Endothelial cell of umbilical vein (primary cell): ENCODE measurements around the gene SCPEP1. TPM values are rescaled to one million over a fixed set of nuclear protein-coding genes. Genes with fewer than 3 reads are reported as not detected.

ENCODE experiments used
- BruUV-seq: library from RNA; stranded (reverse); fragments of 400-500 nt; replicated peaks from 2 replicates; lab custom pipeline; 2021; lab: Mats Ljungman, UMichigan
- CTCF ChIA-PET: fragments of 300-600, 350-600 bp; sonication (Branson Sonifier 250); formaldehyde crosslinking; loops from one replicate; lab custom pipeline; 2021; ENCODE audit warnings: antibody characterized with exemption, inconsistent platforms; lab: Charles Lee
- POLR2A ChIA-PET: fragments of 300-600, 350-600 bp; sonication (Branson Sonifier 250); formaldehyde crosslinking; loops from one replicate; lab custom pipeline; 2021; ENCODE audit warnings: antibody characterized with exemption, inconsistent platforms; lab: Charles Lee
- DNase-seq: peaks from one replicate; pipeline ENCODE4 v3.0.0-alpha.2; 2011; ENCODE audit warnings: low read depth, low spot score
- FAIRE-seq: peaks from 2 replicates; lab custom pipeline; 2011; peaks lifted over from hg19 to GRCh38; lab: Jason Lieb, UNC
- H2AFZ ChIP-seq: 2 replicates; pipeline ENCODE4 v1.6.0; 2012; ENCODE audit warnings: low read depth, low read length, control low read depth, inconsistent platforms
- H3K27ac ChIP-seq: 2 replicates; pipeline ENCODE4 v1.5.1; 2011; ENCODE audit warnings: low read depth, mild to moderate bottlenecking, control low read depth, low read length, moderate library complexity; ENCODE audit not compliant: insufficient read depth
- H3K27me3 ChIP-seq, 2 experiments: 2 replicates each; pipeline versions ENCODE4 v1.6.0 to v1.6.1; 2011; ENCODE audit warnings: low read length in 2 of 2, mixed read lengths in 1 of 2; ENCODE audit not compliant: control insufficient read depth in 2 of 2, insufficient read depth in 2 of 2
- H3K36me3 ChIP-seq, 2 experiments: 2 replicates in 1 of 2; 3 replicates in 1 of 2; pipeline ENCODE4 v1.5.1; 2011; ENCODE audit warnings: low read length in 2 of 2, mild to moderate bottlenecking in 1 of 2, moderate library complexity in 1 of 2; ENCODE audit not compliant: control insufficient read depth in 2 of 2, insufficient read depth in 2 of 2; ENCODE audit errors: extremely low read depth in 1 of 2
- H3K4me1 ChIP-seq: 3 replicates; pipeline ENCODE4 v1.5.1; 2011; ENCODE audit warnings: mild to moderate bottlenecking, low read length; ENCODE audit not compliant: control insufficient read depth, insufficient read depth; ENCODE audit errors: extremely low read depth
- H3K4me2 ChIP-seq: 2 replicates; pipeline ENCODE4 v1.6.1; 2011; ENCODE audit warnings: low read length, control low read depth, mixed read lengths; ENCODE audit not compliant: insufficient read depth
- H3K4me3 ChIP-seq, 3 experiments: fragments of 200-600 bp in 1 of 3; sonication (generic), shearing (Covaris generic) in 1 of 3; replicated peaks in 1 of 3; 2 replicates each; pipeline ENCODE4 v1.5.1; 2011 to 2016; ENCODE audit warnings: control low read depth in 3 of 3, low read length in 3 of 3, mild to moderate bottlenecking in 2 of 3, inconsistent platforms in 1 of 3, low read depth in 1 of 3, moderate library complexity in 1 of 3; ENCODE audit not compliant: insufficient read depth in 1 of 3
- H3K79me2 ChIP-seq: 2 replicates; pipeline ENCODE4 v1.6.0; 2012; ENCODE audit warnings: low read length, inconsistent platforms; ENCODE audit not compliant: control insufficient read depth, insufficient read depth
- H3K9ac ChIP-seq: replicated peaks from 2 replicates; pipeline ENCODE3; 2011; ENCODE audit warnings: low read length, control low read depth; ENCODE audit not compliant: insufficient read depth; ENCODE audit errors: extremely low read depth
- H3K9me1 ChIP-seq: replicated peaks from 3 replicates; pipeline ENCODE4 v1.6.0; 2011; ENCODE audit warnings: mild to moderate bottlenecking, low read length; ENCODE audit not compliant: control insufficient read depth, insufficient read depth; ENCODE audit errors: extremely low read depth
- H3K9me3 ChIP-seq: replicated peaks from 2 replicates; pipeline ENCODE4 v1.5.1; 2012; ENCODE audit warnings: low read length, inconsistent platforms; ENCODE audit not compliant: control insufficient read depth, insufficient read depth
- H4K20me1 ChIP-seq: replicated peaks from 2 replicates; pipeline ENCODE3; 2011; ENCODE audit warnings: mild to moderate bottlenecking, low read length; ENCODE audit not compliant: control insufficient read depth, insufficient read depth; ENCODE audit errors: extremely low read depth
- EZH2 ChIP-seq: IDR thresholded peaks from 2 replicates; pipeline ENCODE4 v1.6.1; 2012; ENCODE audit warnings: borderline replicate concordance, low read depth, mild to moderate bottlenecking, moderate library complexity, low read length, inconsistent platforms; ENCODE audit not compliant: severe bottlenecking
- FOS ChIP-seq: IDR thresholded peaks from 2 replicates; pipeline ENCODE4 v1.6.1; 2011; ENCODE audit warnings: mild to moderate bottlenecking, low read length, moderate library complexity, borderline replicate concordance; ENCODE audit not compliant: insufficient read depth
- GATA2 ChIP-seq: IDR thresholded peaks from 2 replicates; pipeline ENCODE4 v1.7.0; 2011; ENCODE audit warnings: low read depth, mild to moderate bottlenecking, moderate library complexity, mixed read lengths, low read length; ENCODE audit not compliant: insufficient read length, insufficient read depth
- JUN ChIP-seq: IDR thresholded peaks from 2 replicates; pipeline ENCODE4 v1.6.1; 2011; ENCODE audit warnings: borderline replicate concordance, low read depth; ENCODE audit not compliant: insufficient read length, insufficient read depth
- MYC ChIP-seq: IDR thresholded peaks from one replicate; pipeline ENCODE4 v1.6.1; 2011; ENCODE audit warnings: mild to moderate bottlenecking, low read depth, low read length
- POLR2AphosphoS5 ChIP-seq: IDR thresholded peaks from 2 replicates; pipeline ENCODE4 v1.6.1; 2012; ENCODE audit warnings: low read depth, mild to moderate bottlenecking, control low read depth, low read length, moderate library complexity; ENCODE audit not compliant: insufficient read depth
- dilution Hi-C: fragments of 300-500 bp; cut with MboI; formaldehyde crosslinking; loops from one replicate; pipeline ENCODE4 v1.15.0; 2019; ENCODE audit warnings: low sequenced_read_pairs; ENCODE audit not compliant: extremely low pct_ligation_motif_present
- intact Hi-C: fragments of 100-400 bp; cut with micrococcal nuclease; formaldehyde crosslinking; loops from one replicate; pipeline ENCODE4 v1.10.0; 2022
- polyA plus RNA-seq, 4 experiments: library from polyadenylated mRNA; depleted of rRNA in 3 of 4; stranded (reverse) in 3 of 4; unstranded in 1 of 4; fragments of >200 nt; gene quantifications; 2 replicates each; pipeline versions ENCODE4 v1.2.1 to v1.2.3, GENCODE V29; 2011 to 2012; ENCODE audit warnings: missing spikeins in 1 of 4
- total RNA-seq: library from RNA; stranded (reverse); gene quantifications from 2 replicates; pipeline ENCODE4 v1.2.3, GENCODE V29; 2021
- TF ChIP-seq, protein P1 (sequence below), 2 donors: IDR thresholded peaks; 1 replicate in 1 of 2; 2 replicates in 1 of 2; pipeline ENCODE4 v1.5.1; 2011; ENCODE audit warnings: low read length in 2 of 2, mild to moderate bottlenecking in 2 of 2, moderate library complexity in 2 of 2, control low read depth in 1 of 2, inconsistent platforms in 1 of 2, low read depth in 1 of 2; ENCODE audit not compliant: insufficient read depth in 1 of 2; ENCODE audit errors: extremely low read depth in 1 of 2
- TF ChIP-seq, protein P2 (sequence below): IDR thresholded peaks from 2 replicates; pipeline ENCODE4 v1.6.1; 2011; ENCODE audit not compliant: insufficient read depth, insufficient read length

SCPEP1 gene
- total and polyA plus RNA-seq, 2 donors (not counting 3 experiments of a cell fraction or from before 2014, with no cell fraction given) = 38.6 to 43.6 TPM

DNA sequence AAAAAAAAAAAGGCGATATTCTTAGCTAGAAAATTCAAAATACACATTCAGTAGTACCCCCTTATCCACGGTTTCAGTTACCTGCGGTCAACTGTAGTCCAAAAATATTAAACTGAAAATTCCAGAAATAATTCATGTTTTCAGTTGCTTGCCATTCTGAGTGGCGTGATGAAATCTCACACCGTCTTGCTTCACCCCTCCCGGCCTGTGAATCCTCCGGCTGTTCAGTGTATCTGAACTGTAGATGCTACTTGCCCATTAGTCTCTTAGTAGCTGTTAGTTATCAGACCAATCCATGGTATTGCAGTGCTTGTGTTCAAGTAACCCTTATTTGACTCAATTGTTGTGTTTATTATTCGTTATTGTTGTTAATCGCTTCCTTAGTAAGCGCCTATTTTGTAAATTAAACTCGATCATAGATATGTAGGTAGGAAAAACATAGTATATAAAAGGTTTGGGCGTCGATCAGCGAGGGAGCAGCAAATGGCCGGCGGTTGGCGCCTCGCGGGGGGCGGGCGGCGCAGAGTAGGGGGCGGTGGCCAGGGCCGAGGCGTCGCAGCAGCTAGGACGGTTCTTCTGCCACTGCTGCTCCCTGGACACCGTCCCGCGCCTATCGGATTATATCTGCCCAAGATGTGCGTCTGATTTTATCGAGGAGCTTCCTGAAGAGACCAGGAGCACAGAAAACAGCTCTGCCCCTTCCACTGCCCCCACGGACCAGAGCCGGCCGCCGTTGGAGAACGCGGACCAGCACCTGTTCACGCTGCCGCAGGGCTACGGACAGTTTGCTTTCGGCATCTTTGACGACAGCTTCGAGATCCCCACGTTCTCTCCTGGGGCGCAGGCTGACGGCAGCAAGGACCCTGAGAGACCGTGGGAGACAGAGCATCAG is 67.3 kb downstream of the SCPEP1 start:
- intact Hi-C loops = no loop called here
- peak overlapping the region; percentile 58 for H2AFZ ChIP-seq
- TF ChIP-seq EZH2 = peak; percentile 61
- no peak for TF ChIP-seq MYC
- peaks cover 28 to 32% of the 10 kb centered on the region in 2 experiments for H3K27me3 ChIP-seq
- no peaks in the 10 kb centered on the region for H3K79me2 ChIP-seq
- no TSS peak for BruUV-seq
- no peak overlapping the region for H3K27ac ChIP-seq
- POLR2A ChIA-PET = no interaction called here
- peak overlapping the region in 1 of 3 experiments; percentile 20 for H3K4me3 ChIP-seq
- peak overlapping the region; percentile 57 for H3K4me2 ChIP-seq
- peaks cover 5% of the 10 kb centered on the region for H3K4me1 ChIP-seq
- H3K9me1 ChIP-seq = no peaks in the 10 kb centered on the region
- no peaks in the 10 kb centered on the region for H3K36me3 ChIP-seq
- FAIRE-seq (no peak), DNase-seq (no peak)
- CTCF ChIA-PET = interaction anchor here (0.9 to 1.5 kb wide), 2 partner anchors 9 to 35 kb away, joined by 3 to 4 read pairs; no protein-coding TSS in a partner anchor
- no peak overlapping the region for H3K9ac ChIP-seq
- no peaks in the 10 kb centered on the region for H4K20me1 ChIP-seq
- dilution Hi-C loops = no loop called here
- no peaks in the 10 kb centered on the region for H3K9me3 ChIP-seq

DNA sequence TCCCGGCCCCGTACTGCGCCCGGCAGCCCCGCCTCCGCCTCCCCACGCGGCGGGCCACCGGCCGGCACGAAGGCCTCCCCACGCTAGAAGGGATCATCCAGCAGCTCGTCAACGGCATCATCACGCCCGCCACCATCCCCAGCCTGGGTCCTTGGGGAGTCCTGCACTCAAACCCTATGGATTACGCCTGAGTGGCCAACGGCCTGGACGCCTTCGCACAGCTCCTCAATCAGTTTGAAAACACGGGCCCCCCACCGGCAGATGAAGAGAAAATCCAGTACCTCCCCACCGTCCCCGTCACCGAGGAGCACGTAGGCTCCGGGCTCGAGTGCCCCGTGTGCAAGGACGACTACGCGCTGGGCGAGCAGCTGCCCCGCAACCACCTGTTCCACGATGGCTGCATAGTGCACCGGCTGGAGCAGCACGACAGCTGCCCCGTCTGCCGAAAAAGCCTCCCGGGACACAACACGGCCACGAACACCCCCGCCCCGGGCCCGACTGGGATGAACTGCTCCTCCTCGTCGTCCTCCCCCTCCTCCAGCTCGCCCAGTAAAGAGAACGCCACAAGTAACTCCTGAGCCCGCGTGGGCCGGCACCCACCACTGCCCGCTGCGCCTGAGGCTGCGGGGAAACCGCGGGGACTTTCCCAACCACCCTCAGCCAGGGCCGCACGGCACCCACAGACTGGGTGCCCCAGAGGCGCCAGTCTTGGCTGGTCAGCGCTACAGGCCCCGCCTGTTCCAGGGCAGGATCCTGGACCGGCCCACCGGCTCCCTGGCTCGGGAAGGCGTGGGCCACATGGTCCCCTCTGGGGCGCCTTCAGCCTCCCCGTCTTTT is 68.2 kb downstream of the SCPEP1 start:
- Histone ChIP-seq H3K27ac (no peak overlapping the region), H3K4me2 (peak overlapping the region; percentile 57), H3K4me1 (peaks cover 5% of the 10 kb centered on the region), H3K79me2 (no peaks in the 10 kb centered on the region), H2AFZ (peak overlapping the region; percentile 58), H3K36me3 (no peaks in the 10 kb centered on the region), H4K20me1 (no peaks in the 10 kb centered on the region), H3K9ac (no peak overlapping the region), H3K4me3 (peak overlapping the region in 1 of 3 experiments; percentile 20), H3K9me1 (no peaks in the 10 kb centered on the region), H3K27me3 (peaks cover 29 to 32% of the 10 kb centered on the region in 2 experiments), H3K9me3 (no peaks in the 10 kb centered on the region)
- intact Hi-C loops = no loop called here
- dilution Hi-C loops = no loop called here
- no TSS peak for BruUV-seq
- FAIRE-seq (no peak), DNase-seq (no peak)
- TF ChIP-seq EZH2 = peak; percentile 37
- TF ChIP-seq JUN = no peak
- TF ChIP-seq, protein P1, sequence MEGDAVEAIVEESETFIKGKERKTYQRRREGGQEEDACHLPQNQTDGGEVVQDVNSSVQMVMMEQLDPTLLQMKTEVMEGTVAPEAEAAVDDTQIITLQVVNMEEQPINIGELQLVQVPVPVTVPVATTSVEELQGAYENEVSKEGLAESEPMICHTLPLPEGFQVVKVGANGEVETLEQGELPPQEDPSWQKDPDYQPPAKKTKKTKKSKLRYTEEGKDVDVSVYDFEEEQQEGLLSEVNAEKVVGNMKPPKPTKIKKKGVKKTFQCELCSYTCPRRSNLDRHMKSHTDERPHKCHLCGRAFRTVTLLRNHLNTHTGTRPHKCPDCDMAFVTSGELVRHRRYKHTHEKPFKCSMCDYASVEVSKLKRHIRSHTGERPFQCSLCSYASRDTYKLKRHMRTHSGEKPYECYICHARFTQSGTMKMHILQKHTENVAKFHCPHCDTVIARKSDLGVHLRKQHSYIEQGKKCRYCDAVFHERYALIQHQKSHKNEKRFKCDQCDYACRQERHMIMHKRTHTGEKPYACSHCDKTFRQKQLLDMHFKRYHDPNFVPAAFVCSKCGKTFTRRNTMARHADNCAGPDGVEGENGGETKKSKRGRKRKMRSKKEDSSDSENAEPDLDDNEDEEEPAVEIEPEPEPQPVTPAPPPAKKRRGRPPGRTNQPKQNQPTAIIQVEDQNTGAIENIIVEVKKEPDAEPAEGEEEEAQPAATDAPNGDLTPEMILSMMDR (IDR thresholded peaks at IDR 0.05; ENCODE audit: extremely low read depth in 1 of 2, insufficient read depth in 1 of 2, low read depth in 1 of 2, low read length in 2 of 2) = no peak
- TF ChIP-seq FOS = no peak
- TF ChIP-seq, protein P2, sequence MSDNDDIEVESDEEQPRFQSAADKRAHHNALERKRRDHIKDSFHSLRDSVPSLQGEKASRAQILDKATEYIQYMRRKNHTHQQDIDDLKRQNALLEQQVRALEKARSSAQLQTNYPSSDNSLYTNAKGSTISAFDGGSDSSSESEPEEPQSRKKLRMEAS = no peak
- no peak for TF ChIP-seq POLR2AphosphoS5
- TF ChIP-seq MYC = no peak
- no peak for TF ChIP-seq GATA2
- ChIA-PET CTCF (interaction anchor here (0.9 to 1.8 kb wide), 3 partner anchors 9 to 36 kb away, joined by 3 to 6 read pairs (median 4); no protein-coding TSS in a partner anchor), POLR2A (no interaction called here)
